GM12892 (cell line): ENCODE measurements around the gene RIC3.

Source experiments
- POLR2A ChIP-seq: IDR thresholded peaks from 2 replicates; pipeline ENCODE4 v1.6.1; 2011; ENCODE audit warnings: low read depth, low read length, control low read depth
- TAF1 ChIP-seq: IDR thresholded peaks from 2 replicates; pipeline ENCODE4 v1.6.1; 2011; ENCODE audit warnings: low read depth, mild to moderate bottlenecking, control low read depth, low read length, borderline replicate concordance

GRCh38 chr11:8108421-8108820 is 60.4 kb downstream of the RIC3 start:
- TF ChIP-seq POLR2A (no peak), TAF1 (no peak)
